ENCODE data around the gene TXNRD1.

DNA sequence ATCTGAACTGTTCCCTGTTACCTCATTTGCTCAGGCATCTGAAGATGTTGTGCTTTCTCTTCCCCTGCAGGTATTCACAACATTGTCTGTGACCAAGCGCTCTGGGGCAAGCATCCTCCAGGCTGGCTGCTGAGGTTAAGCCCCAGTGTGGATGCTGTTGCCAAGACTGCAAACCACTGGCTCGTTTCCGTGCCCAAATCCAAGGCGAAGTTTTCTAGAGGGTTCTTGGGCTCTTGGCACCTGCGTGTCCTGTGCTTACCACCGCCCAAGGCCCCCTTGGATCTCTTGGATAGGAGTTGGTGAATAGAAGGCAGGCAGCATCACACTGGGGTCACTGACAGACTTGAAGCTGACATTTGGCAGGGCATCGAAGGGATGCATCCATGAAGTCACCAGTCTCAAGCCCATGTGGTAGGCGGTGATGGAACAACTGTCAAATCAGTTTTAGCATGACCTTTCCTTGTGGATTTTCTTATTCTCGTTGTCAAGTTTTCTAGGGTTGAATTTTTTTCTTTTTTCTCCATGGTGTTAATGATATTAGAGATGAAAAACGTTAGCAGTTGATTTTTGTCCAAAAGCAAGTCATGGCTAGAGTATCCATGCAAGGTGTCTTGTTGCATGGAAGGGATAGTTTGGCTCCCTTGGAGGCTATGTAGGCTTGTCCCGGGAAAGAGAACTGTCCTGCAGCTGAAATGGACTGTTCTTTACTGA is 132.9 kb downstream of the TXNRD1 start:
- TF ChIP-seq, protein P1, sequence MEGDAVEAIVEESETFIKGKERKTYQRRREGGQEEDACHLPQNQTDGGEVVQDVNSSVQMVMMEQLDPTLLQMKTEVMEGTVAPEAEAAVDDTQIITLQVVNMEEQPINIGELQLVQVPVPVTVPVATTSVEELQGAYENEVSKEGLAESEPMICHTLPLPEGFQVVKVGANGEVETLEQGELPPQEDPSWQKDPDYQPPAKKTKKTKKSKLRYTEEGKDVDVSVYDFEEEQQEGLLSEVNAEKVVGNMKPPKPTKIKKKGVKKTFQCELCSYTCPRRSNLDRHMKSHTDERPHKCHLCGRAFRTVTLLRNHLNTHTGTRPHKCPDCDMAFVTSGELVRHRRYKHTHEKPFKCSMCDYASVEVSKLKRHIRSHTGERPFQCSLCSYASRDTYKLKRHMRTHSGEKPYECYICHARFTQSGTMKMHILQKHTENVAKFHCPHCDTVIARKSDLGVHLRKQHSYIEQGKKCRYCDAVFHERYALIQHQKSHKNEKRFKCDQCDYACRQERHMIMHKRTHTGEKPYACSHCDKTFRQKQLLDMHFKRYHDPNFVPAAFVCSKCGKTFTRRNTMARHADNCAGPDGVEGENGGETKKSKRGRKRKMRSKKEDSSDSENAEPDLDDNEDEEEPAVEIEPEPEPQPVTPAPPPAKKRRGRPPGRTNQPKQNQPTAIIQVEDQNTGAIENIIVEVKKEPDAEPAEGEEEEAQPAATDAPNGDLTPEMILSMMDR (IDR thresholded peaks at IDR 0.05; ENCODE audit: low read depth, low read length, missing input control), result no peak
- TF ChIP-seq EGR1 (IDR thresholded peaks at IDR 0.05; ENCODE audit: low read depth in 2 of 2) (no peak), RAD21 (IDR thresholded peaks at IDR 0.05) (no peak), TAF1 (conservative IDR thresholded peaks at IDR 0.05) (no peak), HNF4A (conservative IDR thresholded peaks at IDR 0.05) (no peak), ATF3 (IDR thresholded peaks at IDR 0.05) (no peak), YY1 (IDR thresholded peaks at IDR 0.05) (no peak)
- TF ChIP-seq, protein P2, sequence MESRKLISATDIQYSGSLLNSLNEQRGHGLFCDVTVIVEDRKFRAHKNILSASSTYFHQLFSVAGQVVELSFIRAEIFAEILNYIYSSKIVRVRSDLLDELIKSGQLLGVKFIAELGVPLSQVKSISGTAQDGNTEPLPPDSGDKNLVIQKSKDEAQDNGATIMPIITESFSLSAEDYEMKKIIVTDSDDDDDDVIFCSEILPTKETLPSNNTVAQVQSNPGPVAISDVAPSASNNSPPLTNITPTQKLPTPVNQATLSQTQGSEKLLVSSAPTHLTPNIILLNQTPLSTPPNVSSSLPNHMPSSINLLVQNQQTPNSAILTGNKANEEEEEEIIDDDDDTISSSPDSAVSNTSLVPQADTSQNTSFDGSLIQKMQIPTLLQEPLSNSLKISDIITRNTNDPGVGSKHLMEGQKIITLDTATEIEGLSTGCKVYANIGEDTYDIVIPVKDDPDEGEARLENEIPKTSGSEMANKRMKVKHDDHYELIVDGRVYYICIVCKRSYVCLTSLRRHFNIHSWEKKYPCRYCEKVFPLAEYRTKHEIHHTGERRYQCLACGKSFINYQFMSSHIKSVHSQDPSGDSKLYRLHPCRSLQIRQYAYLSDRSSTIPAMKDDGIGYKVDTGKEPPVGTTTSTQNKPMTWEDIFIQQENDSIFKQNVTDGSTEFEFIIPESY (IDR thresholded peaks at IDR 0.05), result no peak
